ENCODE data around the gene GRIN2C.

- TF ChIP-seq EP300 (IDR thresholded peaks at IDR 0.05), result no peak
- TF ChIP-seq CTCF (IDR thresholded peaks at IDR 0.05), result no peak
- no peak for TF ChIP-seq POLR2AphosphoS5 (IDR thresholded peaks at IDR 0.05)
Observed at GRCh38 chr17:74874615-74875037, 14.9 kb upstream of the GRIN2C start.

Data from upper lobe of left lung (tissue), 4 donors.